H1 (cell line): Measurements from ENCODE around the gene TFCP2L1. TPM values are rescaled to one million over a fixed set of nuclear protein-coding genes. Genes with fewer than 3 reads are reported as not detected.

Source experiments
- CTCF ChIA-PET: fragments of 300-600 bp; sonication (Branson Sonifier 250); formaldehyde crosslinking; loops from one replicate; lab custom pipeline; 2021; ENCODE audit not compliant: partially characterized antibody; lab: Charles Lee
- POLR2A ChIA-PET: fragments of 300-600 bp; sonication (Branson Sonifier 250); formaldehyde crosslinking; loops from one replicate; lab custom pipeline; 2021; ENCODE audit warnings: inconsistent platforms; ENCODE audit not compliant: partially characterized antibody; lab: Charles Lee
- DNase-seq, 2 experiments: peaks; one replicate each; pipeline versions ENCODE4 v3.0.0 to v3.0.0-alpha.2; 2010 to 2022; ENCODE audit warnings: low spot score in 2 of 2, low read depth in 1 of 2, mixed read lengths in 1 of 2
- FAIRE-seq: peaks from 2 replicates; lab custom pipeline; 2011; peaks lifted over from hg19 to GRCh38; lab: Jason Lieb, UNC
- H2AFZ ChIP-seq: 2 replicates; pipeline ENCODE4 v1.8.1; 2012; ENCODE audit warnings: low read length, inconsistent platforms
- H2AK5ac ChIP-seq: 2 replicates; pipeline ENCODE4 v1.6.1; 2013; ENCODE audit warnings: low read depth, low read length
- H2BK120ac ChIP-seq: replicated peaks from 2 replicates; pipeline ENCODE3; 2013; ENCODE audit warnings: low read depth, low read length, inconsistent platforms
- H2BK12ac ChIP-seq: 2 replicates; pipeline ENCODE4 v1.6.1; 2013; ENCODE audit warnings: low read depth, low read length
- H2BK15ac ChIP-seq: 2 replicates; pipeline ENCODE4 v1.6.1; 2013; ENCODE audit warnings: low read length
- H2BK20ac ChIP-seq: 2 replicates; pipeline ENCODE4 v1.6.1; 2013; ENCODE audit warnings: low read length
- H2BK5ac ChIP-seq: 2 replicates; pipeline ENCODE4 v1.6.1; 2013; ENCODE audit warnings: low read depth, low read length
- H3K14ac ChIP-seq: 2 replicates; pipeline ENCODE4 v1.6.1; 2013; ENCODE audit warnings: inconsistent platforms; ENCODE audit not compliant: insufficient read length
- H3K18ac ChIP-seq: 2 replicates; pipeline ENCODE4 v1.6.1; 2013; ENCODE audit warnings: low read length; ENCODE audit errors: extremely low read depth
- H3K23ac ChIP-seq: 2 replicates; pipeline ENCODE4 v1.6.1; 2013; ENCODE audit warnings: inconsistent platforms; ENCODE audit not compliant: insufficient read length
- H3K23me2 ChIP-seq: 2 replicates; pipeline ENCODE4 v1.6.1; 2013; ENCODE audit warnings: low read depth, low read length
- H3K27ac ChIP-seq: 2 replicates; pipeline ENCODE4 v1.6.1; 2011; ENCODE audit warnings: low read depth, low read length, inconsistent platforms
- H3K27me3 ChIP-seq, 4 experiments: replicated peaks in 1 of 4; 1 replicate in 1 of 4; 2 replicates in 3 of 4; pipeline versions ENCODE4 v1.6.1 to v1.8.1; 2011 to 2013; ENCODE audit warnings: low read length in 3 of 4, mild to moderate bottlenecking in 3 of 4, inconsistent platforms in 2 of 4, mixed read lengths in 2 of 4, moderate library complexity in 1 of 4; ENCODE audit not compliant: control insufficient read depth in 3 of 4, insufficient read depth in 3 of 4; ENCODE audit errors: extremely low read depth in 1 of 4
- H3K36me3 ChIP-seq, 4 experiments: 2 replicates each; pipeline versions ENCODE4 v1.6.1 to v1.8.1; 2011 to 2013; ENCODE audit warnings: mild to moderate bottlenecking in 4 of 4, low read length in 3 of 4, moderate library complexity in 2 of 4, control low read depth in 1 of 4, inconsistent platforms in 1 of 4; ENCODE audit not compliant: insufficient read depth in 4 of 4, control insufficient read depth in 2 of 4
- H3K4ac ChIP-seq: replicated peaks from 2 replicates; pipeline ENCODE3; 2013; ENCODE audit warnings: low read length, low read depth, mixed read lengths, inconsistent platforms; ENCODE audit not compliant: insufficient read length
- H3K4me1 ChIP-seq, 4 experiments: replicated peaks in 1 of 4; 1 replicate in 1 of 4; 2 replicates in 3 of 4; pipeline versions ENCODE4 v1.6.1 to v1.8.1; 2011 to 2013; ENCODE audit warnings: low read length in 3 of 4, inconsistent platforms in 2 of 4, mixed read lengths in 1 of 4; ENCODE audit not compliant: insufficient read depth in 4 of 4, control insufficient read depth in 3 of 4
- H3K4me2 ChIP-seq, 2 experiments: 2 replicates each; pipeline versions ENCODE4 v1.6.1 to v1.8.1; 2011 to 2013; ENCODE audit warnings: low read depth in 2 of 2, low read length in 2 of 2, control low read depth in 1 of 2, inconsistent platforms in 1 of 2, mild to moderate bottlenecking in 1 of 2; ENCODE audit not compliant: insufficient read depth in 1 of 2
- H3K4me3 ChIP-seq, 4 experiments: fragments of 200-600, 300-600 bp in 1 of 4; sonication (generic), shearing (Covaris generic), sonication (Bioruptor Twin) in 1 of 4; 2 replicates each; pipeline versions ENCODE4 v1.5.1 to v1.8.1; 2011 to 2016; ENCODE audit warnings: low read length in 4 of 4, low read depth in 3 of 4, control low read depth in 2 of 4, inconsistent platforms in 2 of 4, mild to moderate bottlenecking in 2 of 4, mixed read lengths in 1 of 4, moderate library complexity in 1 of 4; ENCODE audit not compliant: insufficient read depth in 2 of 4; ENCODE audit errors: extremely low read depth in 1 of 4
- H3K56ac ChIP-seq: replicated peaks from 2 replicates; pipeline ENCODE3; 2013; ENCODE audit warnings: low read depth, mild to moderate bottlenecking, mixed read lengths, low read length, inconsistent platforms; ENCODE audit not compliant: insufficient read length
- H3K79me1 ChIP-seq: 2 replicates; pipeline ENCODE4 v1.6.1; 2013; ENCODE audit warnings: low read depth, low read length, control low read depth
- H3K79me2 ChIP-seq, 2 experiments: 2 replicates each; pipeline versions ENCODE4 v1.6.1 to v1.8.1; 2012 to 2013; ENCODE audit warnings: low read length in 2 of 2, mild to moderate bottlenecking in 2 of 2, inconsistent platforms in 1 of 2; ENCODE audit not compliant: insufficient read depth in 2 of 2, control insufficient read depth in 1 of 2
- H3K9ac ChIP-seq, 4 experiments: replicated peaks in 1 of 4; 1 replicate in 1 of 4; 2 replicates in 3 of 4; pipeline versions ENCODE4 v1.6.1 to v1.8.1; 2011 to 2013; ENCODE audit warnings: low read depth in 3 of 4, low read length in 3 of 4, control low read depth in 2 of 4, mild to moderate bottlenecking in 2 of 4, moderate library complexity in 2 of 4, inconsistent platforms in 1 of 4; ENCODE audit errors: extremely low read depth in 1 of 4
- H3K9me3 ChIP-seq, 2 experiments: 2 replicates each; pipeline versions ENCODE4 v1.6.1 to v1.8.1; 2012 to 2013; ENCODE audit warnings: mild to moderate bottlenecking in 2 of 2, moderate library complexity in 2 of 2, control low read depth in 1 of 2, inconsistent platforms in 1 of 2, low read depth in 1 of 2, low read length in 1 of 2, mixed read lengths in 1 of 2; ENCODE audit not compliant: insufficient read depth in 2 of 2
- H4K20me1 ChIP-seq, 2 experiments: replicated peaks in 1 of 2; 2 replicates each; pipeline versions ENCODE3 to v1.8.1; 2011 to 2013; ENCODE audit warnings: inconsistent platforms in 2 of 2, low read length in 2 of 2, mild to moderate bottlenecking in 1 of 2; ENCODE audit not compliant: insufficient read depth in 2 of 2, control insufficient read depth in 1 of 2
- H4K5ac ChIP-seq: 2 replicates; pipeline ENCODE4 v1.6.1; 2013; ENCODE audit warnings: low read length, low read depth, mixed read lengths, inconsistent platforms; ENCODE audit not compliant: insufficient read length
- H4K8ac ChIP-seq: 2 replicates; pipeline ENCODE4 v1.8.0; 2013; ENCODE audit warnings: mild to moderate bottlenecking, moderate library complexity, low read length, inconsistent platforms; ENCODE audit not compliant: insufficient read depth; ENCODE audit errors: extremely low read depth
- H4K91ac ChIP-seq: replicated peaks from 2 replicates; pipeline ENCODE3; 2013; ENCODE audit warnings: low read length, mixed read lengths, inconsistent platforms; ENCODE audit not compliant: insufficient read length
- BCL11A ChIP-seq, 2 experiments: IDR thresholded peaks; one replicate each; pipeline ENCODE4 v1.6.1; 2011; ENCODE audit warnings: low read depth in 2 of 2, low read length in 2 of 2, mild to moderate bottlenecking in 2 of 2
- BRCA1 ChIP-seq: IDR thresholded peaks from 2 replicates; pipeline ENCODE4 v1.6.1; 2012; ENCODE audit warnings: low read depth, low read length, improper control_type of control experiment
- CBX8 ChIP-seq: fragments of 300-800, 300-1000 bp; sonication (generic); IDR thresholded peaks from 2 replicates; pipeline ENCODE4 v1.7.1; 2016; ENCODE audit warnings: low read depth, low read length, borderline replicate concordance
- CEBPB ChIP-seq: IDR thresholded peaks from 2 replicates; pipeline ENCODE4 v1.6.1; 2012; ENCODE audit warnings: low read depth, low read length
- EZH2 ChIP-seq: fragments of 200-600 bp; sonication (generic); IDR thresholded peaks from 2 replicates; pipeline ENCODE4 v1.7.1; 2012; ENCODE audit warnings: low read depth, mild to moderate bottlenecking, moderate library complexity, low read length, inconsistent platforms; ENCODE audit not compliant: severe bottlenecking
- KDM1A ChIP-seq: fragments of 200-600, 300-600 bp; sonication (generic); IDR thresholded peaks from 2 replicates; pipeline ENCODE4 v1.7.1; 2016; ENCODE audit warnings: mild to moderate bottlenecking, low read length, borderline replicate concordance
- NANOG ChIP-seq: IDR thresholded peaks from 2 replicates; pipeline ENCODE4 v1.6.1; 2011; ENCODE audit warnings: low read length, low read depth, mild to moderate bottlenecking, inconsistent platforms; ENCODE audit not compliant: insufficient read depth, poor library complexity, severe bottlenecking
- RFX5 ChIP-seq: IDR thresholded peaks from 2 replicates; pipeline ENCODE4 v1.6.1; 2011; ENCODE audit warnings: low read depth, low read length, improper control_type of control experiment, borderline replicate concordance
- SAP30 ChIP-seq: fragments of 300-600 bp; sonication (generic); IDR thresholded peaks from 2 replicates; pipeline ENCODE4 v1.7.1; 2012; ENCODE audit warnings: low read length, moderate library complexity, mild to moderate bottlenecking, inconsistent platforms; ENCODE audit not compliant: insufficient read depth, insufficient replicate concordance
- SIN3A ChIP-seq, 2 experiments: IDR thresholded peaks in 1 of 2; conservative IDR thresholded peaks in 1 of 2; 2 replicates each; pipeline ENCODE4 v1.6.1; 2011 to 2012; ENCODE audit warnings: low read length in 2 of 2, improper control_type of control experiment in 1 of 2, low read depth in 1 of 2, mild to moderate bottlenecking in 1 of 2
- WGBS, 2 experiments: shearing (Covaris generic) in 1 of 2; methylation state at CpG; one replicate each; pipeline versions ENCODE4 v1.1.6 to v1.1.7; 2013 to 2015; ENCODE audit warnings: low lambda C conversion rate in 2 of 2, mixed read lengths in 2 of 2, inconsistent platforms in 1 of 2, low coverage in 1 of 2, missing lambda C conversion rate in 1 of 2; ENCODE audit not compliant: insufficient replicate concordance in 2 of 2, insufficient coverage in 1 of 2, insufficient read length in 1 of 2; ENCODE audit errors: extremely low coverage in 1 of 2, missing lambda C conversion rate in 1 of 2; 5-methylcytosine and 5-hydroxymethylcytosine counted together
- polyA plus RNA-seq, 7 experiments: library from polyadenylated mRNA; depleted of rRNA in 3 of 7; stranded (reverse) in 5 of 7; unstranded in 2 of 7; fragments of >200 nt in 5 of 7; fragments of 200-250 nt in 2 of 7; gene quantifications; 1 replicate in 5 of 7; 2 replicates in 1 of 7; 4 replicates in 1 of 7; pipeline versions ENCODE4 v1.2.1 to v1.2.3, GENCODE V29; 2011 to 2013; ENCODE audit warnings: missing spikeins in 2 of 7, mixed read lengths in 2 of 7
- total RNA-seq: library from RNA; stranded (reverse); fragmentation: NEBNext Ultra II Directional; extraction: Animal tissue kit (Norgen Biotek cat#: 25700); gene quantifications from 2 replicates; pipeline ENCODE4 v1.2.1, GENCODE V29; 2021

TFCP2L1 gene
- total and polyA plus RNA-seq, 2 of the 8 experiments (the other 6 are each of a cell fraction or from before 2014, with no cell fraction given): 1.5 to 3.8 TPM

DNA sequence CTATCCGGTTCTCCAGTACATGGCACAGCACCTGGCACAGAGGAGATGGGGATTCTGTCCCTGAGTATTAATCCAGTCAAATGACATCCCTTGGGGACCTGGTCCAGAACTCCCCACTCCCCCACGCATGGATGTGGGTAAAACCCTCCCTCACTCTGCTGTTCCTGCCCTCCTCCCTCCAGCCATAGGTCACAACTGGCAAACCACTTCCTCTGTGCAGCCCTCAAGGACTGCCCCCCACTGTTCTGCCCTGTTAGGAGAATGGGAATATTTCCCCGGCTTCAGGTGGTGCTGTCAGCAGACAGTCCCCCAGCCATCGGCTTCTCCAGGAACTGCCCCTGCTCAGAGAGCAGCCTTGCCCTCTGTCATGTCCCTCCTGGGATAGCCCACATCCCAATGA is 1.5 kb upstream of the TFCP2L1 start:
- CTCF ChIA-PET: interaction anchor here (1.0 to 5.1 kb wide), 4 partner anchors 11 to 191 kb away, joined by 3 to 34 read pairs (median 4); no protein-coding TSS in a partner anchor
- no peak for TF ChIP-seq RFX5
- TF ChIP-seq CEBPB: no peak
- no peak for TF ChIP-seq NANOG
- no peak for TF ChIP-seq KDM1A
- no peak for TF ChIP-seq SIN3A (conservative IDR thresholded peaks at IDR 0.05 in 1 of 2, IDR thresholded peaks at IDR 0.05 in 1 of 2; ENCODE audit: low read depth in 1 of 2, low read length in 2 of 2)
- no peak for TF ChIP-seq BRCA1
- TF ChIP-seq EZH2: no peak
- TF ChIP-seq SAP30: no peak
- TF ChIP-seq CBX8: no peak
- TF ChIP-seq BCL11A (IDR thresholded peaks at IDR 0.05; ENCODE audit: low read depth in 2 of 2, low read length in 2 of 2): no peak

More for the DNA sequence above, 1.5 kb upstream of the TFCP2L1 start:
- no peak overlapping the region for H3K27ac ChIP-seq
- no peak overlapping the region for H3K18ac ChIP-seq
- H3K9ac ChIP-seq: no peak overlapping the region
- H3K23ac ChIP-seq: no peak overlapping the region
- H3K79me2 ChIP-seq: no peaks in the 10 kb centered on the region
- POLR2A ChIA-PET: interaction anchor here (1.7 kb wide), 1 partner anchor 211 kb away, joined by 5 read pairs; no protein-coding TSS in a partner anchor
- no peak for FAIRE-seq
- DNase-seq: no peak
- H3K79me1 ChIP-seq: no peaks in the 10 kb centered on the region; the same call in 1 of the 2 replicates
- no peak overlapping the region for H2BK5ac ChIP-seq
- no peak overlapping the region for H2BK20ac ChIP-seq
- peaks cover 0 to 3% (median 0%) of the 10 kb centered on the region in 4 experiments; a peak in 1 of 7 replicates for H3K4me1 ChIP-seq
- no peak overlapping the region for H4K5ac ChIP-seq
- H3K27me3 ChIP-seq: peaks cover 7 to 37% (median 30%) of the 10 kb centered on the region in 4 experiments
- H2BK15ac ChIP-seq: no peak overlapping the region
- no peak overlapping the region for H3K4me3 ChIP-seq
- H4K8ac ChIP-seq: no peak overlapping the region
- peaks cover 0 to 2% of the 10 kb centered on the region in 2 experiments for H4K20me1 ChIP-seq
- WGBS, 2 experiments: 85% methylated on average over 4 of the region's 4 CpGs; no CpG with 5 or more reads in 1 of the 2 experiments
- H3K4me2 ChIP-seq: no peak overlapping the region
- no peak overlapping the region for H2BK120ac ChIP-seq
- H2BK12ac ChIP-seq: 0 out of 2 replicates have a peak overlapping the region, but pooled peaks have one; percentile 50
- H3K14ac ChIP-seq: no peak overlapping the region
- H3K4ac ChIP-seq: no peak overlapping the region
- H2AFZ ChIP-seq: no peak overlapping the region
- H3K23me2 ChIP-seq: peaks cover 11% of the 10 kb centered on the region; the same call in 1 of the 2 replicates
- H4K91ac ChIP-seq: no peak overlapping the region
- H2AK5ac ChIP-seq: 0 out of 2 replicates have a peak overlapping the region, but pooled peaks have one; percentile 24
- no peaks in the 10 kb centered on the region for H3K36me3 ChIP-seq
- no peak overlapping the region for H3K56ac ChIP-seq
- no peaks in the 10 kb centered on the region for H3K9me3 ChIP-seq
